Pons (tissue), 1 donor: ENCODE measurements around the gene WDR5.

Experiments
- DNase-seq: peaks from one replicate; pipeline ENCODE4 v3.0.0-alpha.2; 2016; ENCODE audit warnings: low spot score

WDR5 gene

GRCh38 chr9:134208981-134209725 lies 73.3 kb downstream of the WDR5 start:
- no peak for DNase-seq
